D341Med (cell line): Measurements from ENCODE around the gene RRP1B.
"Not testable (repeated sequence)": the region's sequence is repeated elsewhere in the genome, so short reads cannot be mapped to it uniquely, and the experiment has no call there.

Source experiments
- DNase-seq: peaks from one replicate; pipeline ENCODE4 v3.0.0; 2012; ENCODE audit warnings: low spot score

The RRP1B gene

GRCh38 chr21:43643193-43643592 lies 16.2 kb upstream of the RRP1B start:
- DNase-seq, result no peak

- no peak for DNase-seq
These were observed 15.3 kb upstream of the RRP1B start for GRCh38 chr21:43644071-43644470.

DNA sequence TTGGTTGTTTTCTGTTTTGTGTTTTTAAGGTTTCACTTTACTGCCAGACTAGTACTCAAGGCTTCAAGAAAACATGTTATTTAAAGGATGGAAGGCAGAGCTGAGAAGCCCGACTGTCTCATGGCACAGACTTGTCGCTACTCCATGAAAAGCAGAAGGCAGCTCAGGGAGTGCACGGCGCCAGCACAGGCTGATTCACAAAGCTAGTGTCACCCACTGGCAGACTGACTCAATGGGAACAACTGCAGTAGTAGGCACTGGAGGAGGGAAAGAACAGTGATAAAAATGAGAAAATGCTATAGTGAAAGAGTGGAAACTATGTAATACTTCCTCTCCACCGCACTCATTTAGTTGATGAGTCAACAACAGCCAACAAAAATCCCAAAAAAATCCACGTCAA lies 14.8 kb upstream of the RRP1B start:
- no peak for DNase-seq

DNA sequence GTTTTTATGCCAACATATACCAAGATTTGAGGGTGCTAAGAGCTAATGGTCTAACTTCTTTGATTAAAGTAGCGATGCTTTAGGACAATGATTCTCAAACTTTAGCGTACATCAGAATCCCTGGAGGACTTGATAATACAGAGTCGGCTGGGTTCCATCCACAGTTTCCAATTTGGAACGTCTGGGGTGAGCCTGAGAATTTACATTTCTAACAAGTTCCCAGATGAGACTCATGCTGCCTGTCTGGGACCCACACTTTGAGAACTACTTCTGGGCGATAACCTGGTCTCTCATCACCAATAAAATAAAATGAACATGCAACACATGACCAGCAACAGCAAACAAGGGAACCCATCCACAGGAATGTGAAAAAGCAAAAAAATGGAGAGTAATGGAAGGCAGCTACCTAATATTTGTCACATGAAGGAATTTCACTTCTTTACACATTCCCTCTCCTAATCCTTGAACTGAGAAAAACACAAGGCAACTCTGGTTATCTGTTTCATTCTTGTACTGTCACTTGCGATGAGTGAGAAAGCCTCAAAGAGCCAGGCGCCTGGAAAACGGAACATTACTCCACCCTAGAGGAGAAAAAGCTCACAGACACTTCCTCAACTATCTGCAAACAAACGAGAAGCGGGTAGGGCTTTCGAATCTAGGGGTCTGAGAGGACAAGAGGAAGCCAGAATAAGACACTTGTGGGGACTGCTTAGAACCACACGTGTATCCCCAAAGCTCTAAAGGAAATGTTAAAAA lies 14.0 kb upstream of the RRP1B start:
- DNase-seq, result no peak

GRCh38 chr21:43645976-43646375 lies 13.4 kb upstream of the RRP1B start:
- DNase-seq, result no peak

- DNase-seq, result peak; percentile 89
These were observed 12.7 kb upstream of the RRP1B start for GRCh38 chr21:43646550-43647260.

GRCh38 chr21:43648171-43648570 lies 11.2 kb upstream of the RRP1B start:
- no peak for DNase-seq

DNA sequence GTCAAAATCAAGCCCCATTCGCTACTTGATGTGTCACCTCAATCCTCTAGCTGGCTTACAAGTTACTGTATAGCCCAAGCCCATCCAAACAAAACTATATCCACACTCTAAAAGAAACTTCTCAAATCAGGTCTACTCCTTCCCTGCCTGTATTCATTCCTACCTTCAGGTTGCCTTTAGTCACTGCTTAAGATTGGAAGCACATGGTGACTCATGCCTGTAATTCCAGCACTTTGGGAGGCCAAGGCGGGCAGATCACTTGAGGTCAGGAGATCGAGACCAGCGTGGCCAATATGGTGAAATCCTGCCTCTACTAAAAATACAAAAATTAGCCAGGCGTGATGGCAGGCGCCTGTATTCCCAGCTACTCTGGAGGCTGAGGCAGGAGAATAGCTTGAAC lies 7.4 kb upstream of the RRP1B start:
- DNase-seq, result not testable (repeated sequence)

- DNase-seq, result no peak
These were observed 6.7 kb upstream of the RRP1B start for GRCh38 chr21:43652616-43653015.

DNA sequence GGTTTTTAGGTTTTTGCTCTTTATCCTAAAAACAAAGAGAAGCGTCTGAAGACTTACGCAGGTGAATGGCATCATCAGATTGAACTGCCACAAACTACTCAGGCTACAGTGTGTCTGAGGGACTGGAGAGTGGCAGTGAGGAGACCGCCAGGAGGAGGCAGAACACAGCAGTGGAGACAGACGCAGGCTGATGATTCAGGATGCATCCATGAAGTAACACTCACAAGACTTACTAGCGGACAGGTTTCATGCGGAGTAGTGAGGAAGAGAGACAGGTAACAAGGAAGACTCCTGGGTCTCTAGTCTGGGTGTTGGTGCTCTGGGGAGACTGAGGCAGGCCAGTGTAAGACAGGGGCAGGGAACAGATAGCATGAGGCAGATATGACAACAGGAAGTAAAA lies 5.7 kb upstream of the RRP1B start:
- DNase-seq, result no peak

DNA sequence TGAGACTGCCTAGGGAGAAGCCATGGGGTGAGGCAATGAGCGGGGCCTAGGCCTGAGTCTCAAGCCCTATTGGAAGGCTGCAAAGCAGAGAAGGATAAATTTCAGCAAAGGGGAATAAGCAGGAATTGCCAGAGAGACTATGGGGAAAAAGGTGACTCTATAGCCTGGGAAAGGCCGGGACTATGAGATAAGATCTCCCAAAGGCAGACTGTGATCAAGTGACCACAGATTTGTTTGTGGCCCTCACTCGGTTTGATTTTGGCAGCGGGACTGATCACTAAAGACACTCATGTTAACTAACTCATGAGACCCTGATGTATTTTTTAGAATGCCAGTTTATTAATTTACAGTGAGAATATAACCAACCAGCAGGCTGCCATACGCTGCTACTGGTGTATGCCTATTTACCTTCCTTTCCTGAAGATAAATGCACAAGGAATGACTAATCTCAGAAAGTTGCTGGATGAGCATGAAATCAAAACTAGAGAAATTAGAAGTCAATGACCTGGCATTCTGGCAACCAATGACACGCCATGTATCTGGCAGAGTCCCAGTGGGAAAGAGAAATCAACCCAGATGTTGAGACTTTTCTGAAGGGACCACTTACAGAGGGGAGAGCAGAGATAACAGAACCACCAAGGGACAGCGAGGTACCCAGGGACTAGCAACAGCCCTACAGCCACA lies 4.4 kb upstream of the RRP1B start:
- DNase-seq, result no peak

GRCh38 chr21:43657355-43658087 lies 1.8 kb upstream of the RRP1B start:
- DNase-seq, result no peak

GRCh38 chr21:43658088-43658741 lies 1.1 kb upstream of the RRP1B start:
- no peak for DNase-seq

- DNase-seq, result peak; percentile 65
These were observed 608 bp upstream of the RRP1B start for GRCh38 chr21:43658769-43659135.

- no peak for DNase-seq
These were observed 2.9 kb downstream of the RRP1B start for GRCh38 chr21:43662286-43662685.

DNA sequence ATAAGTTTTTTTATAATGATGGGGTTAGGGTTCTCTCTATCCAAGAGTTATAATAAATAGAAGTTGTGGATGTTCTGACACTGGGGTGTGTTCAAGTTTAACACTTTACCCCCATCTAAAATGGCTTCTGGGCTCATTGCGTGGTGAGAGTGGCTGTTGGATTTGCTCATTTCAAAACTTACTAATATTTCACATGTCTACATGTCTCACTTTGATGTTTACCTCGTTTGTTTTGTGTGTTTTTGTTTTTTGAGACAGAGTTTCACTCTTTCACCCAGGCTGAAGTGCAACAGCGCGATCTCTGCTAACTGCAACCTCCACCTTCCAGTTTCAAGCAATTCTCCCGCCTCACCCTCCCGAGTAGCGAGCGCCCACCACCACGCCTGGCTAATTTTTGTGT lies 3.7 kb downstream of the RRP1B start:
- DNase-seq, result no peak

DNA sequence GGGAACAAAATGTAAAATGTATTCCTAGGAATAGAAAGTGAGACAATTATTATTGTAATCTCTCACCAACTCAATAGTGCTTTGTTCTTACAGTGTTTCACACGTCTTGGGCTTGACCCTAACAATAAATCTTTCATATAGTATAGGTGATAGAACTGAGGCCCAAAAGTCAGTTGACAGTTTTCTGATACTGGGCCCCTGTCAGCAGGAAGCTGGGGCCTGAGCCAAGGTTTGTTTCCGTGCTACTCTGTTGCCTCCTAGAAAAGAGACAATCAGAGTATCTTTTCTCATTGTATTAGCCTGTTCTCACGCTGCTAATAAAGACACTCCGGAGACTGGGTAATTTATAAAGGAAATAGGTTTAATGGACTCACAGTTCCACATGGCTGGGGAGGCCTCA lies 5.0 kb downstream of the RRP1B start:
- no peak for DNase-seq

DNA sequence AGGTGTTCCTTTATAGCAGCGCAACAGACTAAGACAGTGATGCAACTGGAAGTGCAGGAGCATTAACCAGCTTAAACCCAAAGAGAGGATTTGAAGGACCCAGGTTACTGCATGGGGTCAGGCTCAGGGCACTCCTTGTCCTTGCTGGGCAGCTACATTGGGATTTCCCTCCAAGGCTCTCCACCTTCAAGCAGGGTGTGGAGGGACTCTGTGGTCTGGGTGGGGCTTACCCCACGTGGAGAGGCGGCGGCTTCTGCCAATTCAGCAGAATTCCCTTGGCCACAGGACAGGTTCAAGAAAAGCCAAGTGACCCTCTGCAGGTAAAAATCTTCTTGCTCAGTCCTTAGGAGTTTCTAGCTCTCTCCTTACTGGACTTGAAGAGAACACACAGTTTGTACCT lies 6.5 kb downstream of the RRP1B start:
- DNase-seq, result no peak

- no peak for DNase-seq
These were observed 8.0 kb downstream of the RRP1B start for GRCh38 chr21:43667191-43667904.

GRCh38 chr21:43669828-43670605 lies 10.7 kb downstream of the RRP1B start:
- no peak for DNase-seq

DNA sequence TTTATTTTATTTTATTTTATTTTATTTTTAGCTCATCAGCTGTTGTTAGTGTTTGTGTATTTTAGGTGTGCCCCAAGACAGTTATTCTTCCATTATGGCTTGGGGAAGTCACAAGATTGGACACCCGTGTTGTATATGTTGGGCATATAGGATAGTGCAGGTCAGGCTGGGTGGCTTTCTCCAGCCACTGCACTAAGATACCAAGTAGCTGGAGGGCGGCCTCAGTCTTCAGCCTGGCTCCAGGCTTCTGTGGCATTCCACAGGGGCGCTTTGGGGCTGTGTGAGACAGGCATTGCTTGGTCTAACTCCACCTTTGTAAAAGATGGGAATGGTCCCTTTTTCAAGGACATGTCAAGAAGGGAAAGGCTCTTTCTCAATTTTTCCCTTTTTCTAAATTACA lies 16.5 kb downstream of the RRP1B start:
- DNase-seq, result no peak
